HG02571 (cell line): ENCODE measurements around the gene WDR48.
"Not testable (repeated sequence)": the region's sequence is repeated elsewhere in the genome, so short reads cannot be mapped to it uniquely, and the experiment has no call there.

Experiments used
- ATAC-seq: cut with Tn5 transposase; IDR thresholded peaks from one replicate; pipeline ENCODE4 v1.9.1; 2021; ENCODE audit warnings: mild to moderate bottlenecking, moderate library complexity; ENCODE audit not compliant: unreplicated experiment

Gene WDR48

GRCh38 chr3:39051649-39052561, at the start of gene WDR48, which contains the start of gene SCN11A:
TSS of gene WDR48 (plus strand) at chr3:39052016. CDS start at chr3:39052026, 10 bp downstream.
TSS of gene SCN11A (minus strand) at chr3:39051944. CDS start at chr3:38950362, 101,582 bp downstream.
- peak; percentile 99 for ATAC-seq

DNA sequence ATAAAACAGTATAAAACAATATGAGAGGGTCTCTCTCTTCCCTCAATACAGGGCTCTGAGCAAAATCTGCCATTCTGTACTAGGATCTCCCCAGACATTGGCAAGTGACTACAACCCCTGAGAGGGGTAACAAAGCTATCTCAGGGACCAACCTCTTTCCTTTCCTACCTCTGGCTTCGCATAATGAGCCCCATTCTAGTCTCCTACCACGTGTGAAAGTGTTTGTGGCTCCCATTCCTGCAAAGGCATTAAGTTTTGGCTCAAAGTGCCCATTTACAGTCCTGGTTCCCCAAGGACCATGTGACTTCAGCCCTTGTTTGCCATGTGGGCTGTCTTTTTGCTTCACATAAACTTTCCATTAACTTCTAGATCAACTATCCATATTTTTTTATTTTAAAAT, 46.5 kb upstream of the WDR48 start:
- ATAC-seq, result no peak

GRCh38 chr3:39011191-39011736, 40.6 kb upstream of the WDR48 start:
- no peak for ATAC-seq

GRCh38 chr3:39013289-39013688, 38.5 kb upstream of the WDR48 start:
- no peak for ATAC-seq

GRCh38 chr3:39013921-39014509, 37.8 kb upstream of the WDR48 start:
- no peak for ATAC-seq

- ATAC-seq, result no peak
These were observed 36.4 kb upstream of the WDR48 start for GRCh38 chr3:39015418-39015817.

GRCh38 chr3:39019299-39019698, 32.5 kb upstream of the WDR48 start:
- ATAC-seq, result no peak

DNA sequence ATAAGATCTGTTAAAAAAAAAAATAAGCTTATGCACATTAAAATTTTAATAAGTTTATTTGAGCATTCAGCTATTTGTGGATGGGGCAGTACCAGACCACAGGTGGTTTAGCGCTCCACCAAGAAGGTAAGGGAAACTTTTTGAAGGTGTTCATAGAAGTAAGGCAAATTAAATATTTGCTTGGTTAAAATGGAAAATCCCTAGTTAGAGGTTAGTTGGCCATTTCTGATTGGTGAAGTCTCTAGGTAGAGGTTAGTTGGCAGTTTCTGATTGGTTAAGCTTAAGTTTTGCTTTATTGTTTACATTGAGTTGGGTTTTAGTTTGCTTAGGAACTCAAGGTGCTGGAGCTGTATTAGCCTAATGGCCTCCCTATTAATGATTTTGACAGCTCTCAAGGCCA, 30.8 kb upstream of the WDR48 start:
- ATAC-seq, result no peak

- no peak for ATAC-seq
These were observed 30.1 kb upstream of the WDR48 start for GRCh38 chr3:39021465-39022285.

DNA sequence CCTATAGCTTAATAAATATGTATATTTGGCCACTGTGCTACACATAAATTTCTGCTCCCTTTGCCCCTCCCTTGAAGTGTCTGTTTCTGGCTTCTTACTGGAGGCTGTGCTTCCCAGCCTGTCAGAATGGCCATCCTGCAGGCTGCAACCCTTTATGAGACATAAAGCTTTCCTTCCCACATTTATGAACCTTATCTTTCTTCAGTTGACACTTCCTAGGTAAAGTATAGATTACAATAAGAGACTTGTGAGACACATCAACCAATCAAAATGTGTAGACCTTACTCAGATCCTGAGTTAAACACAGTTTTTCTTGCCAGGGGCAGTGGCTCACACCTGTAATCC, 29.6 kb upstream of the WDR48 start:
- no peak for ATAC-seq

GRCh38 chr3:39024497-39024896, 27.3 kb upstream of the WDR48 start:
- no peak for ATAC-seq

GRCh38 chr3:39025222-39025970, 26.4 kb upstream of the WDR48 start:
- no peak for ATAC-seq

DNA sequence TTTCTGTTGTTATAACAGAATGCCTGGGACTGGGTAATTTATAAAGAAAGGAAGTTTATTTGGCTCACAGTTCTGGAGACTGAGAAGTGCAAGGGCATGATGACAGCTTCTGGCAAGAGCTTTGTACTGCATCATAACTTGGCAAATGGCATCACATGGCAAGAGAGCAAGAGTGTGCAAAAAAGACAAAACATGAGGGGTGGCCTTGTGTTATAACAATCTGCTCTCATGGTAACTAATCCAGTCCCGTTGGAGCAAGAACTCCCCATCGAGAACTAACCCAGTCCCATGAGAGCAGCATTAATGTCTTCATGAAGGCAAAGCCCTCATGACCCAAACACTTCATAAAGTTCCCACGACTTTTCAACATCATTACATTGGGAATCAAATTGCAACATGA, 23.3 kb upstream of the WDR48 start:
- no peak for ATAC-seq

DNA sequence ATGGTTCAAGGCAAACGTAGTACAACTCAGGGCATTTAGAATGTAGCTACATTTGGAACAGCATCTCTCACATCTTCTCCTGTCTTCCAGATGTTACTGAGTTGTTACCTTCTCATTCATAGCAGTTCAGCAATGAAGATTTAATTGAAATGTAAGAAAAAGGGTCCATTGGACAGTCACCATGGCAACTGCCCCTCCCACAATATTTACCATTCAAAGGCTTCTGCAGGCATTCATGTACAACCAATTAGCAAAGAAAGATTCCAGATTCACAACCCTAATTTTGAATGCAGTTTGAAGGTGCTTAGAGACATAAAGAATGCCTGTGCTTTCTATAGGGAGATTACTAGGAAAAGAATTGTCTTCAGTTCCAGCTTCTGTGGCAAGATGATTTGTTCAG, 22.3 kb upstream of the WDR48 start:
- ATAC-seq, result no peak

DNA sequence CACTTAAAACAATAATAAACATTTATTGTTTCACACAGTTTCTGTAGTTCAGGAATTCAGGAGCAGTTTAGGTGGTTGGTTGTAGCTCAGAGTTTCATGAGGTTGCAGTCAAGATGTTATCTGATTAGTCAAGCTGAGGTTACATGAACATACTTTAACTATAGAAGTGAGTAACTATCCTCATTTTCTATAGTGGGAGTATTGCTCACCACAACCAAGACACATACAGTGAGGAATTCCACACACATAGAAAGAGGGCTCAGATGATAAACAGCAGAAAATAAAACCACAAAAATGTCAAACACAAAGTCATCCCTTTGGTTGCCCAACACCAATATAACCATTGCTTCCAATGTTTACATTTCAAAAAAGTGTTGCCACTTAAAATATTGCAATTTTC, 13.7 kb upstream of the WDR48 start:
- no peak for ATAC-seq

DNA sequence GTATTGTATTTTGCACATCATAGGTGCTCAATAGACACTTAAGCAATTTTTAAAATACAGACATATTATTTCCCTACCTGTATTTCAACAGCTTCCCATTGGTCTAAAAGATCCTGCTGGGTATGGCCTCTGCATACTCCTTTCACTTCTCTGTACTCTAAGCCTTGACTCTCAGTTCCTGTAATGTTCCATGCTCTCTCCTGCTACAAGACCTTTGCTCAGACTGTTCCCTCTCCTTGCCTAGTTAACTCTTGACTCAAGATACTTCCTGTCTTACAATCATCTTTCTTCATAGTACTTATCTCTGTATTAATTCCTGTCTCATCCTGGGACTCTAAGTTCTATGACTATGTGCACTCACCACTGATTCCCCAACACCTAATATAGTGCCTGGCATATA, 1.8 kb upstream of the WDR48 start:
- no peak for ATAC-seq

DNA sequence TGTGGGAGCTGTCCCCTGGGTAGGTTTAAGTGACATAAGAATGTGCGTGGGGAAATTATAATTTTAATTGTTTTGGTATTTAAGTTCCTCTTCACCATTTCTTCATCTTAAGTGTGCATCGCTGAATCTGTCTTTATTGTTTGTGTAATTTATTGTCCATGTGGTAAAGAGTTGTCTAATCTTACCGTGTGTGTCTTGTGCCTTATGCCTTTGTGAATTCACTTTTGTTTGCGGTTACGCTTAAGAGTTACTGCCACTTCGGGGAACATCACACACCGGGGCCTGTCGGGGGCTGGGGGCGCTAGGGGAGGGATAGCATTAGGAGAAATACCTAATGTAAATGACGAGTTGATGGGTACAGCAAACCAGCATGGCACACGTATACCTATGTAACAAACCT, 767 bp downstream of the WDR48 start:
- ATAC-seq, result no peak

DNA sequence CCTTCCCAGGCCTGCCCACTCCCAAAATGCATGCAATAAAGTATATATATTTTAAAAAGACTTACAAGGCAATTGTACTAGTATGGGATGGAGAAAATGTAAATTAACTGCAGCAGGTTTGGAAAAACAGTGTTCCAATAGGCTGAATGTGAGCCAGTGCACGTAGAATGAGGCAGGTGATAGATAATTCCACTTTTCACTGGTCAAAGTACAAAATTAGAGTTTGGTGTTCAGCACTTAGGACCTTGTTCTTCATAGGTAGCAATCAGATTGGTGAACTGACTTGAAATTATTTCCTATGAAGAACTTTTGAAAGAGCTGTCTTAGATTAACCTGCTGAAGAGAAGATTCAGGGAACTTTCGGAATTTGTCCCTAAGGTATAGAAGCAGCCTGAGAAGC, 1.9 kb downstream of the WDR48 start:
- ATAC-seq, result no peak

DNA sequence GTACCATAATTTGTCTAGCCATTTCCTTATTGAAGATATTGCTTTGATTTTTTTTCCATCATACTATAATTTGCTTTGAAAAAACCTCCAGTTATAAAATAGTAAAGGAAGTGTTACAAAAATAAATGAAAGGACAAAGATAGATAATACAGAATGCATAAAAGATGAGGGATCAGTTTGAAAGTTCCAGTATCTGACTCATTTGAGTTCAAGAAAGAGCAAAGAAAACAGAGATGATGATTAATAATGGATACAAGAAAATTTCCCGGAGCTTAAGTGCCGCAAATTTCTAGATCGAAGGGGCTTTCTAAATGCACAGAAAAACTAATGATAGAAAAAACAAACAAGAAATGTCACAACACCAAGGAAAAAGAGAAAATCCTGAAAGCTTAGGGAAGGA, 4.3 kb downstream of the WDR48 start:
- no peak for ATAC-seq

- not testable (repeated sequence) for ATAC-seq
These were observed 9.4 kb downstream of the WDR48 start for GRCh38 chr3:39061228-39061627.

GRCh38 chr3:39062180-39062579, 10.4 kb downstream of the WDR48 start:
- ATAC-seq, result no peak
